Activated CD4-positive, alpha-beta T cell treated with anti-CD3 and anti-CD28 coated beads, Interleukin-2, amount 50 U/mL, for 16 hours (primary cell): ENCODE data around the gene DTNBP1.
A peak's percentile ranks its signal among the peaks of the same experiment; 100 is the strongest.
"Not testable (repeated sequence)": the region's sequence is repeated elsewhere in the genome, so short reads cannot be mapped to it uniquely, and the experiment has no call there.

Experiments used
- DNase-seq: peaks from one replicate; pipeline ENCODE4 v3.0.0-alpha.2; 2020

The DTNBP1 gene

GRCh38 chr6:15662326-15663129 is at the start of gene DTNBP1:
Gene DTNBP1, minus strand, starts transcription at chr6:15663028. Its CDS starts 159 bp downstream, at chr6:15662869.
- DNase-seq: peak; percentile 84

- DNase-seq: no peak
Measured at GRCh38 chr6:15709651-15710269, 46.9 kb upstream of the DTNBP1 start.

GRCh38 chr6:15708231-15708630 is 45.4 kb upstream of the DTNBP1 start:
- DNase-seq: no peak

GRCh38 chr6:15705981-15706380 is 43.2 kb upstream of the DTNBP1 start:
- DNase-seq: no peak

- no peak for DNase-seq
Measured at GRCh38 chr6:15698471-15698870, 35.6 kb upstream of the DTNBP1 start.

- DNase-seq: no peak
Measured at GRCh38 chr6:15697895-15698294, 35.1 kb upstream of the DTNBP1 start.

GRCh38 chr6:15691250-15691869 is 28.5 kb upstream of the DTNBP1 start:
- peak; percentile 87 for DNase-seq

GRCh38 chr6:15690510-15690909 is 27.7 kb upstream of the DTNBP1 start:
- DNase-seq: no peak

- no peak for DNase-seq
Measured at GRCh38 chr6:15689586-15690482, 27.0 kb upstream of the DTNBP1 start.

GRCh38 chr6:15685619-15686018 is 22.8 kb upstream of the DTNBP1 start:
- DNase-seq: no peak

GRCh38 chr6:15682965-15683822 is 20.4 kb upstream of the DTNBP1 start:
- DNase-seq: no peak

GRCh38 chr6:15681946-15682345 is 19.1 kb upstream of the DTNBP1 start:
- no peak for DNase-seq

- no peak for DNase-seq
Measured at GRCh38 chr6:15678514-15678913, 15.7 kb upstream of the DTNBP1 start.

- DNase-seq: no peak
Measured at GRCh38 chr6:15677822-15678221, 15.0 kb upstream of the DTNBP1 start.

GRCh38 chr6:15675536-15676220 is 12.8 kb upstream of the DTNBP1 start:
- no peak for DNase-seq

GRCh38 chr6:15674690-15675386 is 12.0 kb upstream of the DTNBP1 start:
- no peak for DNase-seq

- DNase-seq: no peak
Measured at GRCh38 chr6:15673666-15674065, 10.8 kb upstream of the DTNBP1 start.

GRCh38 chr6:15672818-15673217 is 10.0 kb upstream of the DTNBP1 start:
- DNase-seq: no peak

GRCh38 chr6:15672291-15672690 is 9.5 kb upstream of the DTNBP1 start:
- DNase-seq: no peak

GRCh38 chr6:15668918-15669317 is 6.1 kb upstream of the DTNBP1 start:
- DNase-seq: no peak

GRCh38 chr6:15666896-15667295 is 4.1 kb upstream of the DTNBP1 start:
- DNase-seq: not testable (repeated sequence)
